SK-N-MC (cell line): ENCODE data around the gene CNR2.

Experiments used
- EZH2 ChIP-seq: fragments of 200-600 bp; sonication (generic); IDR thresholded peaks from one replicate; pipeline ENCODE4 v1.6.1; 2017; ENCODE audit warnings: antibody characterized with exemption
- FOXP2 ChIP-seq: optimal IDR thresholded peaks from 2 replicates; pipeline ENCODE3; 2011; ENCODE audit warnings: mild to moderate bottlenecking, moderate library complexity; ENCODE audit not compliant: insufficient read depth; ENCODE audit errors: extremely low read length, control extremely low read depth
- POLR2AphosphoS5 ChIP-seq: IDR thresholded peaks from 2 replicates; pipeline ENCODE4 v1.6.1; 2012; ENCODE audit warnings: mild to moderate bottlenecking, low read depth, low read length, borderline replicate concordance

DNA sequence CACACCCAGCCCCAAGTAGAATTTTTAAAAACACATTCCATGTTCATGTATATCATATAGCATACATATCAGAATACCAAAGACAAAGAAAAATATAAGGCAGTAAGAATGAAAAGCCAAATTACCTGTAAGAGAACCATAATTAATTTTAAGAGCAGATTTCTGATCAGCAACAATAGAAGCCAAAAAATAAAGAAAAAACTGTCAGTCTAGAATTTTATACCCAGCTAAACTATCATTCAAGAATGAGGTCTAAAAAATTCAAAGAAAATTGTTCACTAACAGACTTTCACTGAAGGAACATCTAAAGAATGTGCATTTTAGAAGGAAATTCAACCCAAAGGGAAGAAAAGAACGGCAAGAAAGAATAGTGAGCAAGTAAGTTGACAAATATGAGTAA lies 34.5 kb downstream of the CNR2 start:
- no peak for TF ChIP-seq POLR2AphosphoS5
- no peak for TF ChIP-seq FOXP2
- no peak for TF ChIP-seq EZH2
